Astrocyte (in vitro differentiated cells and primary cell): Measurements from ENCODE around the gene SYT6. TPM values are rescaled to one million over a fixed set of nuclear protein-coding genes. Genes with fewer than 3 reads are reported as not detected.
"Not testable (repeated sequence)": the region's sequence is repeated elsewhere in the genome, so short reads cannot be mapped to it uniquely, and the experiment has no call there.

Source experiments
- DNase-seq: peaks from one replicate; pipeline ENCODE4 v3.0.0-alpha.2; 2010; ENCODE audit warnings: low read depth
- FAIRE-seq: peaks from 2 replicates; lab custom pipeline; 2011; peaks lifted over from hg19 to GRCh38; lab: Jason Lieb, UNC
- H2AFZ ChIP-seq: 2 replicates; pipeline ENCODE4 v1.6.0; 2012; ENCODE audit warnings: low read depth, low read length, inconsistent platforms
- H3K27ac ChIP-seq: 2 replicates; pipeline ENCODE4 v1.5.1; 2011; ENCODE audit warnings: low read depth, low read length, inconsistent platforms
- H3K27me3 ChIP-seq: 2 replicates; pipeline ENCODE4 v1.6.0; 2011; ENCODE audit warnings: low read length, inconsistent platforms; ENCODE audit not compliant: insufficient read depth
- H3K36me3 ChIP-seq: 2 replicates; pipeline ENCODE4 v1.5.1; 2011; ENCODE audit warnings: low read length, inconsistent platforms; ENCODE audit not compliant: insufficient read depth
- H3K4me1 ChIP-seq: 2 replicates; pipeline ENCODE4 v1.5.1; 2011; ENCODE audit warnings: low read length, inconsistent platforms; ENCODE audit not compliant: insufficient read depth
- H3K4me2 ChIP-seq: 2 replicates; pipeline ENCODE4 v1.6.0; 2012; ENCODE audit warnings: low read length, inconsistent platforms
- H3K4me3 ChIP-seq: 2 replicates; pipeline ENCODE4 v1.5.1; 2011; ENCODE audit warnings: low read depth, mild to moderate bottlenecking, low read length, inconsistent platforms; ENCODE audit not compliant: insufficient read depth
- H3K79me2 ChIP-seq: 2 replicates; pipeline ENCODE4 v1.6.0; 2012; ENCODE audit warnings: mild to moderate bottlenecking, low read length, inconsistent platforms; ENCODE audit not compliant: insufficient read depth
- H3K9ac ChIP-seq: 2 replicates; pipeline ENCODE4 v1.6.0; 2012; ENCODE audit warnings: mild to moderate bottlenecking, low read length, inconsistent platforms
- H3K9me3 ChIP-seq: 2 replicates; pipeline ENCODE4 v1.5.1; 2012; ENCODE audit warnings: low read depth, mild to moderate bottlenecking, low read length, inconsistent platforms; ENCODE audit not compliant: insufficient read depth
- H4K20me1 ChIP-seq: 2 replicates; pipeline ENCODE4 v1.6.0; 2012; ENCODE audit warnings: low read length, inconsistent platforms; ENCODE audit not compliant: insufficient read depth
- H3K27ac Mint-ChIP-seq: one replicate; pipeline ENCODE4 v1.8.0; 2021; ENCODE audit warnings: mild to moderate bottlenecking, mixed read lengths; ENCODE audit not compliant: unreplicated experiment
- H3K27me3 Mint-ChIP-seq: one replicate; pipeline ENCODE4 v1.8.0; 2021; ENCODE audit warnings: low read depth, mixed read lengths; ENCODE audit not compliant: unreplicated experiment
- H3K36me3 Mint-ChIP-seq: one replicate; pipeline ENCODE4 v1.8.0; 2021; ENCODE audit warnings: low read depth, mixed read lengths; ENCODE audit not compliant: unreplicated experiment
- H3K4me1 Mint-ChIP-seq: one replicate; pipeline ENCODE4 v1.8.0; 2021; ENCODE audit warnings: low read depth, mixed read lengths; ENCODE audit not compliant: unreplicated experiment
- H3K4me3 Mint-ChIP-seq: one replicate; pipeline ENCODE4 v1.8.0; 2021; ENCODE audit warnings: mild to moderate bottlenecking, moderate library complexity, mixed read lengths; ENCODE audit not compliant: unreplicated experiment
- H3K9me3 Mint-ChIP-seq: one replicate; pipeline ENCODE4 v1.8.0; 2021; ENCODE audit warnings: mild to moderate bottlenecking, mixed read lengths; ENCODE audit not compliant: unreplicated experiment
- EZH2 ChIP-seq: IDR thresholded peaks from 2 replicates; pipeline ENCODE4 v1.6.1; 2012; ENCODE audit warnings: mild to moderate bottlenecking, low read length, inconsistent platforms; ENCODE audit not compliant: insufficient read depth
- total RNA-seq: library from RNA; stranded (reverse); gene quantifications from 2 replicates; pipeline ENCODE4 v1.2.1, GENCODE V29; 2021
- TF ChIP-seq, protein P1 (sequence below): IDR thresholded peaks from 2 replicates; pipeline ENCODE4 v1.5.1; 2011; ENCODE audit warnings: low read depth, mild to moderate bottlenecking, inconsistent platforms, low read length, moderate library complexity; ENCODE audit not compliant: insufficient read depth

The SYT6 gene
- total RNA-seq, 1 donor from 2014 or later = 0.39 TPM

DNA sequence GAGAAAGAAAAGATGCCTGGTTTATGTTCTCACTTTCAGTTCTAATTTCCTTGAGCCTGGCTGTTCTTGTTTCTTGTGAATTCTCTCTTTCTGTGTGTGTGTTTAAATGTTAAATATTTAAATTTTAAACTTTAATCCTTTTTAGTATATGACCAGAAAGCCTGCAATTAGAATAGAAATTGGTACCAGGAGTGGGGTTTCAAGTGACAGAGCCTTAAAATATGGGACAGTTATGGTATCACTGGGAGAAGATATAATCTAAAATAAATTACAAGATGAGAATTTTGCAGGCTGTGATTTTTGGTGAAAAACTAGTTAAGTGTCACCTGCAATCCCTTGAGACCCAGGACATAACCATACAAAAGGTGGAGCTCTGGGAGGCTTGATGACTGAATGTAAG is 81.4 kb downstream of the SYT6 start:
- H3K9me3 ChIP-seq = peaks cover 4% of the 10 kb centered on the region
- no peak overlapping the region for H3K27ac ChIP-seq
- no peaks in the 10 kb centered on the region for H3K79me2 ChIP-seq
- DNase-seq (no peak), FAIRE-seq (no peak)
- Mint-ChIP-seq H3K27ac (no peak overlapping the region), H3K27me3 (peaks cover 7% of the 10 kb centered on the region), H3K4me1 (no peaks in the 10 kb centered on the region), H3K9me3 (peaks cover 29% of the 10 kb centered on the region), H3K4me3 (no peak overlapping the region), H3K36me3 (no peaks in the 10 kb centered on the region)
- TF ChIP-seq, protein P1, sequence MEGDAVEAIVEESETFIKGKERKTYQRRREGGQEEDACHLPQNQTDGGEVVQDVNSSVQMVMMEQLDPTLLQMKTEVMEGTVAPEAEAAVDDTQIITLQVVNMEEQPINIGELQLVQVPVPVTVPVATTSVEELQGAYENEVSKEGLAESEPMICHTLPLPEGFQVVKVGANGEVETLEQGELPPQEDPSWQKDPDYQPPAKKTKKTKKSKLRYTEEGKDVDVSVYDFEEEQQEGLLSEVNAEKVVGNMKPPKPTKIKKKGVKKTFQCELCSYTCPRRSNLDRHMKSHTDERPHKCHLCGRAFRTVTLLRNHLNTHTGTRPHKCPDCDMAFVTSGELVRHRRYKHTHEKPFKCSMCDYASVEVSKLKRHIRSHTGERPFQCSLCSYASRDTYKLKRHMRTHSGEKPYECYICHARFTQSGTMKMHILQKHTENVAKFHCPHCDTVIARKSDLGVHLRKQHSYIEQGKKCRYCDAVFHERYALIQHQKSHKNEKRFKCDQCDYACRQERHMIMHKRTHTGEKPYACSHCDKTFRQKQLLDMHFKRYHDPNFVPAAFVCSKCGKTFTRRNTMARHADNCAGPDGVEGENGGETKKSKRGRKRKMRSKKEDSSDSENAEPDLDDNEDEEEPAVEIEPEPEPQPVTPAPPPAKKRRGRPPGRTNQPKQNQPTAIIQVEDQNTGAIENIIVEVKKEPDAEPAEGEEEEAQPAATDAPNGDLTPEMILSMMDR = no peak
- no peak for TF ChIP-seq EZH2
- H3K4me2 ChIP-seq = no peak overlapping the region
- H3K4me1 ChIP-seq = no peaks in the 10 kb centered on the region
- no peaks in the 10 kb centered on the region for H3K36me3 ChIP-seq
- H2AFZ ChIP-seq = no peak overlapping the region
- H3K27me3 ChIP-seq = no peaks in the 10 kb centered on the region
- no peak overlapping the region for H3K4me3 ChIP-seq
- no peak overlapping the region for H3K9ac ChIP-seq
- H4K20me1 ChIP-seq = no peaks in the 10 kb centered on the region

DNA sequence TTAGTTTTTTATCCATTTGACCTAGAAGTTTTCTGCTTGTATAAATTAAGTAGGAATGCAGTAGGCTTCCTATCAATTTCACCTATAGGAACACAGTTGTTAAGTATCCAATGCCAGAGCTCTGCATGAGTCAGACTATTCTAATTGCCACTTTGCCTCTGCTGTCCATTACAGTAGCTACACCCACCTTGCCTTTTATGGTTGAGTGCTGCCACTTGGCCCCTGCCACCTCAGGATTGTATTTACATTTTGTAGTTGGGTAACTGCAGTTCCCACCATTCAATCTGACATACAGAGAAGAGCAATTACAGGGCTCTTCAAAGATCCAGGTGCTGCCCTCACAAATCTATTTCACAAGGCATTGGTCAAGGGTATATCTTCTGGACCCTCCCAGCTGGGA is 83.9 kb downstream of the SYT6 start:
- not testable (repeated sequence) for H3K4me1 Mint-ChIP-seq, H4K20me1 ChIP-seq, H3K79me2 ChIP-seq, H3K9ac ChIP-seq, H3K4me3 Mint-ChIP-seq, FAIRE-seq, H3K9me3 ChIP-seq, H3K27ac Mint-ChIP-seq, H3K4me3 ChIP-seq, H3K27ac ChIP-seq, H3K4me2 ChIP-seq, H2AFZ ChIP-seq, H3K36me3 ChIP-seq, H3K4me1 ChIP-seq, H3K27me3 ChIP-seq, H3K27me3 Mint-ChIP-seq, H3K36me3 Mint-ChIP-seq, DNase-seq
- H3K9me3 Mint-ChIP-seq = peaks cover 26% of the 10 kb centered on the region

DNA sequence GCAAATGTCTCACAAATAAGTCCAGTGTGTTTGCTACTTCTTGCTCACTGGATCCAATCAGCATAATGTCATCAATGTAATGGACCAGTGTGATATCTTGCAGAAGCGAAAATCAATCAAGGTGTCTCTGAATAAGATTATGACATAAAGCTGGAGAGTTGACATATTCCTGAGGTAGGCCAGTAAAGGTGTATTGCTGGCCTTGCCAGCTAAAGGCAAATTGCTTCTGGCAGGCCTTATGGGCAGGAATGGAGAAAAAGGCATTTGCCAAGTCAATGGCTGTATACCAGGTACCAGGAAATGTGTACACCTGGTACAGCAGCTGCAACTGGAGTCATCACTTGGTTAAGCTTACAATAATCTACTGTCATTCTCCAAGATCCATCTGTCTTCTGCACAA is 85.0 kb downstream of the SYT6 start:
- not testable (repeated sequence) for H3K4me2 ChIP-seq, H3K36me3 ChIP-seq, H3K9me3 ChIP-seq, H3K4me1 ChIP-seq, H3K27ac ChIP-seq, H2AFZ ChIP-seq, H3K9ac ChIP-seq, H3K4me3 ChIP-seq, H3K27ac Mint-ChIP-seq, FAIRE-seq, H3K79me2 ChIP-seq, H3K27me3 Mint-ChIP-seq, H3K4me3 Mint-ChIP-seq, H4K20me1 ChIP-seq, H3K36me3 Mint-ChIP-seq, DNase-seq, H3K27me3 ChIP-seq, H3K4me1 Mint-ChIP-seq
- H3K9me3 Mint-ChIP-seq = peaks cover 22% of the 10 kb centered on the region

DNA sequence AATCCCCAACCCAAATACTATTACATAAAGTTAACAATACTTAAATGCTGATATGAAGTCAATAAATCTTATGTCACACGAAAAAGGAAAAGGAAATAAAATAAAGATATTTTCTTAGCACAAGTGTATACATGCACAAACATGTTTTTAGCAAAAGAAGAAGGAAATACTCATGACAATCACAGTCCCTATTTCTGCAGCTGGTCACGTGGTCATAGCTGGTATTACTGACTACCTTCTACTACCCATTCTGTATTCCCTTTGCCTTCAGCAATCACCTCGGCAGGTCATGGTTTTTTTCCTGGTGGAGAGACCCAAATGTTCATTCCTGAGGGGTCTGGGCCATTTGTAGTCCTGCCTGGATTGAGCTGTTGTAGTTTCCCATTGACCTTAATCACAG is 88.0 kb downstream of the SYT6 start:
- peaks cover 18% of the 10 kb centered on the region for H3K9me3 Mint-ChIP-seq
- H3K9ac ChIP-seq, H2AFZ ChIP-seq, H3K27ac Mint-ChIP-seq, H3K9me3 ChIP-seq, H3K4me2 ChIP-seq, DNase-seq, H3K4me3 ChIP-seq, H3K4me3 Mint-ChIP-seq, H3K27me3 ChIP-seq, H4K20me1 ChIP-seq, H3K79me2 ChIP-seq, H3K27me3 Mint-ChIP-seq, H3K36me3 Mint-ChIP-seq, H3K36me3 ChIP-seq, H3K27ac ChIP-seq, H3K4me1 Mint-ChIP-seq, H3K4me1 ChIP-seq, FAIRE-seq: not testable (repeated sequence)
